Measurements from ENCODE around the gene NFU1. TPM values are rescaled to one million over a fixed set of nuclear protein-coding genes. Genes with fewer than 3 reads are reported as not detected.

Gene NFU1
- total and polyA plus RNA-seq, 9 of the 15 experiments (the other 6 are each of a cell fraction or from before 2014, with no cell fraction given): 33.3 to 61.8 (median 53.7) TPM

GRCh38 chr2:69466728-69467127, 29.5 kb upstream of the NFU1 start:
- Histone ChIP-seq H2AFZ (ENCODE audit: low read depth, low read length) (no peak overlapping the region), H3K36me3 (ENCODE audit: control insufficient read depth, insufficient read depth, low read length) (no peaks in the 10 kb centered on the region; the same call in 2 of the 3 replicates), H3K79me2 (ENCODE audit: control insufficient read depth, insufficient read depth, low read length) (no peaks in the 10 kb centered on the region), H4K20me1 (replicated peaks; ENCODE audit: control insufficient read depth, insufficient read depth, low read length) (no peaks in the 10 kb centered on the region), H3K9me3 (replicated peaks; ENCODE audit: control insufficient read depth, insufficient read depth, low read depth, low read length) (no peaks in the 10 kb centered on the region), H3K9me1 (ENCODE audit: control insufficient read depth, insufficient read depth, low read length) (no peaks in the 10 kb centered on the region), H3K4me1 (replicated peaks in 1 of 2; ENCODE audit: control insufficient read depth in 2 of 2, insufficient read depth in 2 of 2, low read length in 2 of 2) (no peaks in the 10 kb centered on the region), H3K27me3 (ENCODE audit: control insufficient read depth in 2 of 2, insufficient read depth in 2 of 2, low read length in 2 of 2) (no peaks in the 10 kb centered on the region), H3K27ac (ENCODE audit: extremely low read depth, low read depth, low read length) (no peak overlapping the region), H3K9ac (ENCODE audit: insufficient read depth in 1 of 2, low read depth in 2 of 2, low read length in 2 of 2) (no peak overlapping the region), H3K4me3 (no peak overlapping the region), H3K4me2 (ENCODE audit: insufficient read depth, low read length) (no peak overlapping the region)
- 61% methylated on average over 8 of the region's 8 CpGs for WGBS (ENCODE audit: insufficient coverage, low coverage, missing lambda C conversion rate)
- intact Hi-C loops (cut with micrococcal nuclease) (no loop called here), in situ Hi-C loops (cut with MboI) (no loop called here)
- ATAC-seq: no peak
- no peak for FAIRE-seq
- ChIA-PET POLR2A (interaction anchor here (0.9 to 1.0 kb wide), 2 partner anchors 11 to 29 kb away, joined by 3 to 4 read pairs; partner anchors contain the start of gene NFU1), CTCF (ENCODE audit: low intra/inter-chr PET ratio) (no interaction called here)
- BruUV-seq (replicated peaks): no TSS peak
- DNase-seq (ENCODE audit: extremely low read depth in 1 of 4, low spot score in 3 of 4): no peak
- TF ChIP-seq RBM14 (IDR thresholded peaks at IDR 0.05; ENCODE audit: borderline replicate concordance, insufficient read depth, low read depth, low read length) (no peak), UBTF (IDR thresholded peaks at IDR 0.05; ENCODE audit: borderline replicate concordance in 1 of 2, low read depth in 2 of 2, low read length in 2 of 2) (no peak), TAF7 (tag; IDR thresholded peaks at IDR 0.05) (no peak), NEUROD1 (IDR thresholded peaks at IDR 0.05; ENCODE audit: borderline replicate concordance, low read depth, low read length, partially characterized antibody) (no peak), POU5F1 (IDR thresholded peaks at IDR 0.05; ENCODE audit: borderline replicate concordance, low read depth, low read length, partially characterized antibody) (no peak), HMGN3 (IDR thresholded peaks at IDR 0.05; ENCODE audit: borderline replicate concordance, extremely low read depth, insufficient read length, low read depth, low read length) (no peak)
- TF ChIP-seq, protein P1, sequence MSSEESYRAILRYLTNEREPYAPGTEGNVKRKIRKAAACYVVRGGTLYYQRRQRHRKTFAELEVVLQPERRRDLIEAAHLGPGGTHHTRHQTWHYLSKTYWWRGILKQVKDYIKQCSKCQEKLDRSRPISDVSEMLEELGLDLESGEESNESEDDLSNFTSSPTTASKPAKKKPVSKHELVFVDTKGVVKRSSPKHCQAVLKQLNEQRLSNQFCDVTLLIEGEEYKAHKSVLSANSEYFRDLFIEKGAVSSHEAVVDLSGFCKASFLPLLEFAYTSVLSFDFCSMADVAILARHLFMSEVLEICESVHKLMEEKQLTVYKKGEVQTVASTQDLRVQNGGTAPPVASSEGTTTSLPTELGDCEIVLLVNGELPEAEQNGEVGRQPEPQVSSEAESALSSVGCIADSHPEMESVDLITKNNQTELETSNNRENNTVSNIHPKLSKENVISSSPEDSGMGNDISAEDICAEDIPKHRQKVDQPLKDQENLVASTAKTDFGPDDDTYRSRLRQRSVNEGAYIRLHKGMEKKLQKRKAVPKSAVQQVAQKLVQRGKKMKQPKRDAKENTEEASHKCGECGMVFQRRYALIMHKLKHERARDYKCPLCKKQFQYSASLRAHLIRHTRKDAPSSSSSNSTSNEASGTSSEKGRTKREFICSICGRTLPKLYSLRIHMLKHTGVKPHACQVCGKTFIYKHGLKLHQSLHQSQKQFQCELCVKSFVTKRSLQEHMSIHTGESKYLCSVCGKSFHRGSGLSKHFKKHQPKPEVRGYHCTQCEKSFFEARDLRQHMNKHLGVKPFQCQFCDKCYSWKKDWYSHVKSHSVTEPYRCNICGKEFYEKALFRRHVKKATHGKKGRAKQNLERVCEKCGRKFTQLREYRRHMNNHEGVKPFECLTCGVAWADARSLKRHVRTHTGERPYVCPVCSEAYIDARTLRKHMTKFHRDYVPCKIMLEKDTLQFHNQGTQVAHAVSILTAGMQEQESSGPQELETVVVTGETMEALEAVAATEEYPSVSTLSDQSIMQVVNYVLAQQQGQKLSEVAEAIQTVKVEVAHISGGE (CRISPR knock-in tag; IDR thresholded peaks at IDR 0.05): no peak
- TF ChIP-seq, protein P2, sequence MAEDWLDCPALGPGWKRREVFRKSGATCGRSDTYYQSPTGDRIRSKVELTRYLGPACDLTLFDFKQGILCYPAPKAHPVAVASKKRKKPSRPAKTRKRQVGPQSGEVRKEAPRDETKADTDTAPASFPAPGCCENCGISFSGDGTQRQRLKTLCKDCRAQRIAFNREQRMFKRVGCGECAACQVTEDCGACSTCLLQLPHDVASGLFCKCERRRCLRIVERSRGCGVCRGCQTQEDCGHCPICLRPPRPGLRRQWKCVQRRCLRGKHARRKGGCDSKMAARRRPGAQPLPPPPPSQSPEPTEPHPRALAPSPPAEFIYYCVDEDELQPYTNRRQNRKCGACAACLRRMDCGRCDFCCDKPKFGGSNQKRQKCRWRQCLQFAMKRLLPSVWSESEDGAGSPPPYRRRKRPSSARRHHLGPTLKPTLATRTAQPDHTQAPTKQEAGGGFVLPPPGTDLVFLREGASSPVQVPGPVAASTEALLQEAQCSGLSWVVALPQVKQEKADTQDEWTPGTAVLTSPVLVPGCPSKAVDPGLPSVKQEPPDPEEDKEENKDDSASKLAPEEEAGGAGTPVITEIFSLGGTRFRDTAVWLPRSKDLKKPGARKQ (CRISPR knock-in tag; IDR thresholded peaks at IDR 0.05): no peak

Measured in K562 (cell line).